ENCODE measurements around the gene MYO9A.
"Not testable (repeated sequence)": the region's sequence is repeated elsewhere in the genome, so short reads cannot be mapped to it uniquely, and the experiment has no call there.

MYO9A gene

DNA sequence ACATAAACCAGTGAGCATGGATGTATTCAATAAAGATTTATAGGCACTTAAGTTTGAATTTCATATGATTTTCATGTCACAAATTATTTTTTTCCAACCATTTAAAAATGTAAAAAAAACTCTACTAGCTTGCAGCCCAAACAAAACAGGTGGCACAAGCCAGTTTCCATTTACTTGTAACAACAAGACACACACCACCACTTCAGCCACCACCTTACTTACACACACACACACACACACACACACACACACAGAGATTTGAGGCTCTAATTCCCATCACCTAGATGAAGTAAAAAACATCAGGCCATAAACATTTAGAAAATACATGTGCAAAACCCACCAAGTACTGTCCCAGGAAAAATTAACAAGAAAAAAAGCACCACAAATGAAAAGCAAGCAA lies 25.3 kb downstream of the MYO9A start:
- no peak for DNase-seq (ENCODE audit: low read depth, low spot score)

GRCh38 chr15:72092006-72092405 lies 25.9 kb downstream of the MYO9A start:
- no peak for DNase-seq (ENCODE audit: low read depth, low spot score)

- DNase-seq (ENCODE audit: low read depth, low spot score) = no peak
Measured at GRCh38 chr15:72086920-72087648, 30.9 kb downstream of the MYO9A start.

DNA sequence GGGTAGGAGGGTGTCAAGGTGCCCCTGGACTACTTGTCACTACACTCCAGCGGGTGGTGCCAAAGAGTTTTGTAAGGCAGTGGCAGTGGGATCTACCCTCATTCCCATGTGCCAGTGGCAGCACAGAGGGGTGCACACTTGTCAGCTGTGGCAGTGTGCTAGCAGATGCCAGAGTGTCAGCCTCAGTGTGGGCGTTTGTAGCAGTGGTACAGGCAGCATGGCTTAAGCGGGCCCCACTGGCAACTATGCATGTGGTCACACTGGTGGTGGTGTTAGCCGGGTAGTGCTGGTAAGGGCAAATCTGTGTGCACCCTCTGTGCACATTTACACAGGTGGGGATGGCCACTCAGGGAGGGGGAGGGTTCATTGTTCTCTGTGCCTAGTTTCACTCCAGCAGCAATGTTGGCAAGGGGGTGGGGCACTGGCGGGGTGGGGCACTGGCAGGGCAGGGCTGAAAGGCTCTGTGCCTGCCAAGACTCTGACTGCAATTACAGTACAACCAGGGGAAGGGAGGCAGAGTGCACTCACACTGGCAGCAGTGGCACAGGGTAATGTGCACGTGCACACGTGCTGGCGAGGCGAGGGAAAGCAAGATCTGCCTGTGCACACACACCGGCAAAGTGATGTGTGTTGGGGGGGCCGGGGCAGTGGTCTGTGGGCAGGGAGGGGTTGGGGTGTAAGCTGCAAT lies 31.8 kb downstream of the MYO9A start:
- DNase-seq (ENCODE audit: low read depth, low spot score) = no peak

- no peak for DNase-seq (ENCODE audit: low read depth, low spot score)
Measured at GRCh38 chr15:72082176-72082575, 35.8 kb downstream of the MYO9A start.

DNA sequence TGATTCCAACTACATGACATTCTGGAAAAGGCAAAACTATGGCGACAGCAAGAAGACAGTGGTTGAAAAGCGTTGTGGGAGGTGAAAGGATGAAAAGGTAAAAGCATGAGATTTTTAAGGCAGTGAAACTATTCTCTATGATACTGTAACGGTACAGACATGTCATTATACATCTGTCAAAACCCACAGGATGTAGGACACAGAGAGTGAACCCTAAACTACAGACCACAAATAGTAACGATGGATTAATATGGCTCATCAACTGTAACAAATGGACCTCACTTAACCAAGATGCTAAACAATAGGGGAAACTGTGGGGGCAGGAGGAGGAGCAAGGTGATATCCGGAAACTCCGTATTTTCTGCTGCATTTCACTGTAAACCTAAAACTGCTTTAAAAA lies 39.1 kb downstream of the MYO9A start:
- DNase-seq (ENCODE audit: low read depth, low spot score) = no peak

- no peak for DNase-seq (ENCODE audit: low read depth, low spot score)
Measured at GRCh38 chr15:72077950-72078349, 40.0 kb downstream of the MYO9A start.

GRCh38 chr15:72074335-72075060 lies 43.5 kb downstream of the MYO9A start:
- DNase-seq (ENCODE audit: low read depth, low spot score) = no peak

- not testable (repeated sequence) for DNase-seq (ENCODE audit: low read depth, low spot score)
Measured at GRCh38 chr15:72071448-72071825, 46.5 kb downstream of the MYO9A start.

GRCh38 chr15:72070817-72071447 lies 47.0 kb downstream of the MYO9A start:
- no peak for DNase-seq (ENCODE audit: low read depth, low spot score)

- no peak for DNase-seq (ENCODE audit: low read depth, low spot score)
Measured at GRCh38 chr15:72068856-72069255, 49.1 kb downstream of the MYO9A start.

- DNase-seq (ENCODE audit: low read depth, low spot score) = no peak
Measured at GRCh38 chr15:72065801-72066200, 52.1 kb downstream of the MYO9A start.

DNA sequence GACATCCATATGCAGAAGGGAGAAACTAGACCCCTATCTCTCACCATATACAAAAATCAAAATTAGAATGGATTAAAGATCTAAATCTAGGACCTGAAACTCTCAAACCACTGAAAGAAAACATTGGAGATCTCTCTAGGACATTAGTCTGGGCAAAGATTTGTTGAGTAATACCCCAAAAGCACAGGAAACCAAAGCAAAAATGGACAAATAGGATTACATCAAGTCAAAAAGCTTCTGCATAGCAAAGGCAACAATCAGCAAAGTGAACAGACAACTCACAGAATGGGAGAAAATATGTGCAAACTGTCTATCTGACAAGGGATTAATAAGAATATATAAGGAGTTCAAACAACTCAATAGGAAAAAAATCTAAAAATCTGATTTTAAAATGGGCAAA lies 54.8 kb downstream of the MYO9A start:
- no peak for DNase-seq (ENCODE audit: low read depth, low spot score)

DNA sequence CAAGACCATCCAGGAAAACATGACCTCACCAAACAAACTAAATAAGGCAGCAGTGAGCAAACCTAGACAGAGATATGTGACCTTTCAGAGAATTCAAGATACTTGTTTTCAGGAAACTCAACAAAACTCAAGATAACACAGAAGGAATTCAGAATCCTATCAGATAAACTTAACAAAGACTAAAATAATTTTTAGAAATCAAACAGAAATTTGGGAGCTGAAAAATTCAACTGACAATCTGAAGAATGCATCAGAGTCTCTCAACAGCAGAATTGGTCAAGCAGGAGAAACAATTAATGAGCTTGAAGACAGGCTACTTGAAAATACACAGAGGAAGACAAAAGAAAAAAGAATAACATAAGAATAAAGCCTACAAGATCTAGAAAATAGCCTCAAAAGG lies 55.6 kb downstream of the MYO9A start:
- no peak for DNase-seq (ENCODE audit: low read depth, low spot score)

- no peak for DNase-seq (ENCODE audit: low read depth, low spot score)
Measured at GRCh38 chr15:72060687-72061250, 57.2 kb downstream of the MYO9A start.

GRCh38 chr15:72058585-72058984 lies 59.4 kb downstream of the MYO9A start:
- DNase-seq (ENCODE audit: low read depth, low spot score) = no peak

- DNase-seq (ENCODE audit: low read depth, low spot score) = no peak
Measured at GRCh38 chr15:72057548-72058091, 60.3 kb downstream of the MYO9A start.

- not testable (repeated sequence) for DNase-seq (ENCODE audit: low read depth, low spot score)
Measured at GRCh38 chr15:72056217-72056616, 61.7 kb downstream of the MYO9A start.

- not testable (repeated sequence) for DNase-seq (ENCODE audit: low read depth, low spot score)
Measured at GRCh38 chr15:72053297-72053696, 64.7 kb downstream of the MYO9A start.

GRCh38 chr15:72050700-72051099 lies 67.2 kb downstream of the MYO9A start:
- DNase-seq (ENCODE audit: low read depth, low spot score) = no peak

- no peak for DNase-seq (ENCODE audit: low read depth, low spot score)
Measured at GRCh38 chr15:72047020-72047419, 70.9 kb downstream of the MYO9A start.

DNA sequence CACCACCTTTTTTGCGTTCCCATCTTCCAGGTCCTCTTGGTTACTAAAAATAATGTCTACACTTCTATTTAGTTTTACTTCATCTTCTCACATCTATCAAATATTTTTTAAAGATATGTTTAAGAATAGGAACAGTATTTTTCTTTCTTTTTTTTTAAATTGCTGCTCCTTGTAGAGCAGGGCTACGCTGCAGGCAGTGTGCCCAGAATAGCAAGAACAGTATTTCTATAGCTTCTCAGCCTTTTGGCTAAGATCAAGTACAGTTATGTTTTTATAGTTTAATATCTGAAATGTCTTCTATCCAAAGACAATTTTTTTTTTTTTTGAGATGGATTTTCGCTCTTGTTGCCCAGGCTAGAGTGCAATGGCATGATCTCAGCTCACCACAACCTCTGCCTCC lies 73.0 kb downstream of the MYO9A start:
- DNase-seq (ENCODE audit: low read depth, low spot score) = no peak

Measured in activated naive CD8-positive, alpha-beta T cell treated with anti-CD3 and anti-CD28 coated beads, Interleukin-2, amount 50 U/mL, for 16 hours (primary cell).